SU-DHL-6 (cell line): Measurements from ENCODE around the gene MLH1.

ENCODE experiments used
- H2AFZ ChIP-seq: fragments of 200-600 bp; sonication (generic); 2 replicates; pipeline ENCODE4 v1.6.1; 2014; ENCODE audit warnings: low read depth, mild to moderate bottlenecking, moderate library complexity, mixed read lengths, antibody characterized with exemption, low read length; ENCODE audit not compliant: severe bottlenecking
- H3F3A ChIP-seq: fragments of 200-600 bp; shearing (Covaris generic); 2 replicates; pipeline ENCODE4 v1.6.0; 2016; ENCODE audit warnings: antibody characterized with exemption, mild to moderate bottlenecking; ENCODE audit not compliant: insufficient read depth
- H3K27ac ChIP-seq: fragments of 200-600 bp; sonication (generic); 2 replicates; pipeline ENCODE4 v1.5.1; 2016; ENCODE audit warnings: low read depth, mild to moderate bottlenecking, low read length, moderate library complexity, mixed read lengths
- H3K27me3 ChIP-seq: fragments of 200-600 bp; sonication (generic), shearing (Covaris generic); 2 replicates; pipeline ENCODE4 v1.6.0; 2014; ENCODE audit warnings: mild to moderate bottlenecking, low read length
- H3K36me3 ChIP-seq: fragments of 200-600 bp; sonication (generic); 2 replicates; pipeline ENCODE4 v1.6.1; 2014; ENCODE audit warnings: mild to moderate bottlenecking, low read length, mixed read lengths
- H3K4me2 ChIP-seq: fragments of 300-600, 200-600 bp; shearing (Covaris generic), sonication (generic); 2 replicates; pipeline ENCODE4 v1.6.0; 2014; ENCODE audit warnings: low read length, low read depth, mild to moderate bottlenecking; ENCODE audit not compliant: poor library complexity, severe bottlenecking
- H3K4me3 ChIP-seq: fragments of 200-600 bp; sonication (generic); 2 replicates; pipeline ENCODE4 v1.5.1; 2014; ENCODE audit warnings: antibody characterized with exemption, low read length, mild to moderate bottlenecking, mixed read lengths; ENCODE audit not compliant: insufficient read depth, poor library complexity, severe bottlenecking
- H3K79me2 ChIP-seq: fragments of 200-600 bp; sonication (generic); 2 replicates; pipeline ENCODE4 v1.6.1; 2014; ENCODE audit warnings: mild to moderate bottlenecking, low read length, moderate library complexity; ENCODE audit not compliant: insufficient read depth
- H3K9ac ChIP-seq: fragments of 200-600 bp; sonication (generic); 2 replicates; pipeline ENCODE4 v1.7.0; 2014; ENCODE audit warnings: mild to moderate bottlenecking, low read length
- H3K9me2 ChIP-seq: fragments of 200-600 bp; sonication (generic); replicated peaks from 2 replicates; pipeline ENCODE4 v1.6.1; 2014; ENCODE audit warnings: low read length; ENCODE audit not compliant: insufficient read depth
- H3K9me3 ChIP-seq: fragments of 200-600 bp; sonication (generic); 2 replicates; pipeline ENCODE4 v1.6.1; 2014; ENCODE audit warnings: low read length, mixed read lengths; ENCODE audit not compliant: insufficient read depth
- H4K20me1 ChIP-seq: fragments of 200-600 bp; sonication (generic); 2 replicates; pipeline ENCODE4 v1.6.1; 2014; ENCODE audit warnings: low read depth, mild to moderate bottlenecking, antibody characterized with exemption, low read length, moderate library complexity, mixed read lengths
- CTCF ChIP-seq: fragments of 200-600 bp; sonication (generic); IDR thresholded peaks from one replicate; pipeline ENCODE4 v1.5.1; 2017; ENCODE audit warnings: antibody characterized with exemption, mild to moderate bottlenecking, low read length, moderate library complexity; ENCODE audit not compliant: insufficient read depth, poor library complexity, severe bottlenecking
- EZH2phosphoT487 ChIP-seq: fragments of 200-600 bp; sonication (generic), shearing (Covaris generic); conservative IDR thresholded peaks from 2 replicates; pipeline ENCODE4 v1.6.1; 2018; ENCODE audit warnings: mild to moderate bottlenecking, antibody characterized with exemption, low read length, moderate library complexity, mixed read lengths

MLH1 gene

GRCh38 chr3:36969540-36970432, 23.5 kb upstream of the MLH1 start:
- Histone ChIP-seq H3K27me3 (no peaks in the 10 kb centered on the region), H3K4me2 (no peak overlapping the region), H3K79me2 (no peaks in the 10 kb centered on the region), H3F3A (no peaks in the 10 kb centered on the region), H3K27ac (no peak overlapping the region), H2AFZ (no peak overlapping the region), H4K20me1 (no peaks in the 10 kb centered on the region), H3K9me3 (no peaks in the 10 kb centered on the region), H3K36me3 (no peaks in the 10 kb centered on the region), H3K9me2 (no peaks in the 10 kb centered on the region), H3K9ac (no peak overlapping the region), H3K4me3 (no peak overlapping the region)
- no peak for TF ChIP-seq CTCF
- TF ChIP-seq EZH2phosphoT487: no peak

GRCh38 chr3:36972163-36972562, 21.2 kb upstream of the MLH1 start:
- Histone ChIP-seq H3K9me2 (no peaks in the 10 kb centered on the region), H2AFZ (no peak overlapping the region), H3K4me2 (no peak overlapping the region), H3K36me3 (no peaks in the 10 kb centered on the region), H3K79me2 (no peaks in the 10 kb centered on the region), H3K27me3 (no peaks in the 10 kb centered on the region), H3F3A (0 out of 2 replicates have a peak, but pooled peaks cover 3% of the 10 kb centered on the region), H4K20me1 (no peaks in the 10 kb centered on the region), H3K9ac (no peak overlapping the region), H3K4me3 (no peak overlapping the region), H3K9me3 (no peaks in the 10 kb centered on the region), H3K27ac (no peak overlapping the region)
- no peak for TF ChIP-seq CTCF
- no peak for TF ChIP-seq EZH2phosphoT487

- no peak for TF ChIP-seq EZH2phosphoT487
- TF ChIP-seq CTCF: no peak
- Histone ChIP-seq H3F3A (peaks cover 3% of the 10 kb centered on the region; the same call in 1 of the 2 replicates), H3K27me3 (no peaks in the 10 kb centered on the region), H3K79me2 (no peaks in the 10 kb centered on the region), H3K4me3 (no peak overlapping the region), H3K9me2 (no peaks in the 10 kb centered on the region), H3K4me2 (no peak overlapping the region), H3K9ac (no peak overlapping the region), H2AFZ (no peak overlapping the region), H3K27ac (no peak overlapping the region), H3K9me3 (no peaks in the 10 kb centered on the region), H3K36me3 (no peaks in the 10 kb centered on the region), H4K20me1 (no peaks in the 10 kb centered on the region)
These were observed 20.2 kb upstream of the MLH1 start for GRCh38 chr3:36973139-36973538.
